GM21526 (cell line): Measurements from ENCODE around the gene HRCT1.
"Not testable (repeated sequence)": the region's sequence is repeated elsewhere in the genome, so short reads cannot be mapped to it uniquely, and the experiment has no call there.

Experiments
- ATAC-seq: cut with Tn5 transposase; IDR thresholded peaks from one replicate; pipeline ENCODE4 v1.9.1; 2021; ENCODE audit warnings: moderate library complexity; ENCODE audit not compliant: unreplicated experiment, low FRiP score

The HRCT1 gene

GRCh38 chr9:35915681-35916294 lies 9.8 kb downstream of the HRCT1 start:
- ATAC-seq = no peak

GRCh38 chr9:35917261-35917660 lies 11.3 kb downstream of the HRCT1 start:
- no peak for ATAC-seq

- ATAC-seq = no peak
Observed at GRCh38 chr9:35918780-35919179, 12.8 kb downstream of the HRCT1 start.

GRCh38 chr9:35919212-35920008 lies 13.4 kb downstream of the HRCT1 start:
- ATAC-seq = no peak

- ATAC-seq = no peak
Observed at GRCh38 chr9:35920051-35920620, 14.1 kb downstream of the HRCT1 start.

GRCh38 chr9:35923598-35923926 lies 17.6 kb downstream of the HRCT1 start:
- no peak for ATAC-seq

GRCh38 chr9:35923927-35924763 lies 18.1 kb downstream of the HRCT1 start:
- ATAC-seq = no peak

GRCh38 chr9:35928591-35929452 lies 22.8 kb downstream of the HRCT1 start:
- no peak for ATAC-seq

- no peak for ATAC-seq
Observed at GRCh38 chr9:35929453-35929718, 23.4 kb downstream of the HRCT1 start.

- no peak for ATAC-seq
Observed at GRCh38 chr9:35930521-35930920, 24.5 kb downstream of the HRCT1 start.

- no peak for ATAC-seq
Observed at GRCh38 chr9:35930989-35931388, 25.0 kb downstream of the HRCT1 start.

- no peak for ATAC-seq
Observed at GRCh38 chr9:35932735-35933134, 26.7 kb downstream of the HRCT1 start.

GRCh38 chr9:35933550-35934067 lies 27.6 kb downstream of the HRCT1 start:
- no peak for ATAC-seq

- not testable (repeated sequence) for ATAC-seq
Observed at GRCh38 chr9:35934069-35934468, 28.1 kb downstream of the HRCT1 start.

GRCh38 chr9:35935261-35935660 lies 29.3 kb downstream of the HRCT1 start:
- no peak for ATAC-seq

GRCh38 chr9:35935755-35936509 lies 29.9 kb downstream of the HRCT1 start:
- ATAC-seq = no peak

- ATAC-seq = no peak
Observed at GRCh38 chr9:35937227-35937626, 31.2 kb downstream of the HRCT1 start.

GRCh38 chr9:35938474-35939356 lies 32.7 kb downstream of the HRCT1 start:
- no peak for ATAC-seq
